Measurements from ENCODE around the gene KIR3DL3.
"Not testable (repeated sequence)": the region's sequence is repeated elsewhere in the genome, so short reads cannot be mapped to it uniquely, and the experiment has no call there.

The KIR3DL3 gene

DNA sequence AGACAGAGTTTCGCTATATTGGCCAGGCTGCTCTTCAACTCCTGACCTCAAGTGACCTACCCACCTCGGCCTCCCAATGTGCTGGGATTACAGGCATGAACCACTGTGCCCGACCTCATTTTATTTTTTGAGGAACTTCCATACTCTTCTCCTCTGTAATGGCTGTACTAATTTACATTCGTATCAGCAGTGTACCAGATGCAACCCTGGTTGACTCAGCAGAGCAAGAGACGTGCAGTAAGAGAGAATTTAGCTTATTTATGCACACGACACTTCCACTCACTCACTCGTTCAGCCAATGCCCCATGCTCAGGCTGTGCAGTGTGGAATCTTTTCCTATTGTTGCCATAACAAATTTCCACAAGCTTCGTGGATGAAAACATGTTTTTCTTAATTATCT, 6.9 kb downstream of the KIR3DL3 start:
- no peak for DNase-seq (ENCODE audit: low read depth)

DNA sequence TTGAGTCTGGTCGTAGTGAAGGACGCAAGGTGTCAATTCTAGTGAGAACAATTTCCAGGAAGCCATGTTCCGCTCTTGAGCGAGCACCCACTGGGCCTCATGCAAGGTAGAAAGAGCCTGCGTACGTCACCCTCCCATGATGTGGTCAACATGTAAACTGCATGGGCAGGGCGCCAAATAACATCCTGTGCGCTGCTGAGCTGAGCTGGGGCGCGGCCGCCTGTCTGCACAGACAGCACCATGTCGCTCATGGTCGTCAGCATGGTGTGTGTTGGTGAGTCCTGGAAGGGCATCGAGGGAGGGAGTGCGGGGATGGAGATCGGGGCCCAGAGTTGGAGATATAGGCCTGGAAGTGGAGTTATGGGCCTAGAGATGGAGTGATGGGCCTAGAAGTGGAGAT, 14.1 kb downstream of the KIR3DL3 start, which contains the start of gene KIR2DL3:
TSS of gene KIR2DL3 (plus strand) at position 208 of the 400 bp plus-strand sequence. CDS start at position 241, 33 bp downstream.
- not testable (repeated sequence) for DNase-seq (ENCODE audit: low read depth)

DNA sequence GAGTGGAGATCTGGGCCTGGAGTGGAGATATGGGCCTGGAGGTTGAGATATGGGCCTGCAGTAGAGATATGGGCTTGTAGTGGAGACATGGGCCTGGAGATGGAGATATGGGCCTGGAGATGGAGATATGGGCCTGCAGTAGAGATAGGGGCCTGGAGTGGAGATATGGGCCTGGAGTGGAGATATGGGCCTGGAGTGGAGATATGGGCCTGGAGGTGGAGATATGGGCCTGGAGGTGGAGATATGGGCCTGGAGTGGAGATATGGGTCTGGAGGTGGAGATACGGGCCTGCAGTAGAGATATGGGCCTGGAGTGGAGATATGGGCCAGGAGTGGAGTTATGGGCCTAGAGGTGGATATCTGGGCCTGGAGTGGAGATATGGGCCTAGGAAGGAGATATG, 14.5 kb downstream of the KIR3DL3 start:
- DNase-seq (ENCODE audit: low read depth) = no peak

DNA sequence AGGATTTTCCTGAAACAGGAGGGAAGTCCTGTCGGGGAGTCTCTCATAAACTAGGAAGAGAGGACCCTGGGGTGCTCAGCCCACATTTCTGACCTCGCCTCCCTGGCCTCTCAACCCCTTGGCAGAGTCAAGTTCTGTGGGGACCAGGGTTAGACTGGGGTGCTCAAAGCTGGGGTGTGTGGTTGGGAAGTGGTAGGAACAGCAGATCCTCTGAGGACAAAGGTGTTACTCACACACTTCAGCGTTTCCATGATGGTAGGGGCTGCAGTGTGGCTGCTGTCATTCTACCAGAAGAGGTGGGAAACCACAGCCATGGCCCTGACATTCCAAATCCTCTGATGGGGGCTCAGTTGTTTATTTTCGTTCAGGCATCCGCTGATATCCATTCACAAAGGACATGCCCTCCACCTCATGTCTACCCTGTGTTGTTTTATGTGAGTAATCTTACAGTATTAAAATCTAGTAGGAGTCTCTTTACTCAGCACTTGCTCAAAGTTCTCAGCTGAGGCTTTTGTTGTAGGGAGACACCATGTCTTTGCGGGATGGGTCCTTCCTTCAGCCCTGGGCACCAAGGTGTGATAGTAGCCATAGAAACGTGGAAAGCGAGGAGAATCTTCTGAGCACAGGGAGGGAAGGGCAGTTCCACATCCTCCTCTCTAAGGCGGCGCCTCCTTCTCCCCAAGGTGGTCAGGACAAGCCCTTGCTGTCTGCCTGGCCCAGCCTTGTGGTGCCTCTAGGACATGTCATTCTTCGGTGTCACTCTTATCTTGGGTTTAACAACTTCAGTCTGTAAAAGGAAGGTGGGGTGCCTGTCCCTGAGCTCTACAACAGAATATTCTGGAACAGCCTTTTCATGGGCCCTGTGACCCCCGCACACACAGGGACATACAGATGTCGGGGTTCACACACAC, 15.6 kb downstream of the KIR3DL3 start:
- no peak for DNase-seq (ENCODE audit: low read depth)

DNA sequence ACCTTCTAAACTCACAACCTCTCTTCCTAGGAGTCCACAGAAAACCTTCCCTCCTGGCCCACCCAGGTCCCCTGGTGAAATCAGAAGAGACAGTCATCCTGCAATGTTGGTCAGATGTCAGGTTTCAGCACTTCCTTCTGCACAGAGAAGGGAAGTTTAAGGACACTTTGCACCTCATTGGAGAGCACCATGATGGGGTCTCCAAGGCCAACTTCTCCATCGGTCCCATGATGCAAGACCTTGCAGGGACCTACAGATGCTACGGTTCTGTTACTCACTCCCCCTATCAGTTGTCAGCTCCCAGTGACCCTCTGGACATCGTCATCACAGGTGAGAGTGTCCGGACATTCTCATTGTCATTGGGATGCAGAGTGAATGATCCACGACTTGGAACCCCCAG, 17.7 kb downstream of the KIR3DL3 start:
- DNase-seq (ENCODE audit: low read depth) = not testable (repeated sequence)

DNA sequence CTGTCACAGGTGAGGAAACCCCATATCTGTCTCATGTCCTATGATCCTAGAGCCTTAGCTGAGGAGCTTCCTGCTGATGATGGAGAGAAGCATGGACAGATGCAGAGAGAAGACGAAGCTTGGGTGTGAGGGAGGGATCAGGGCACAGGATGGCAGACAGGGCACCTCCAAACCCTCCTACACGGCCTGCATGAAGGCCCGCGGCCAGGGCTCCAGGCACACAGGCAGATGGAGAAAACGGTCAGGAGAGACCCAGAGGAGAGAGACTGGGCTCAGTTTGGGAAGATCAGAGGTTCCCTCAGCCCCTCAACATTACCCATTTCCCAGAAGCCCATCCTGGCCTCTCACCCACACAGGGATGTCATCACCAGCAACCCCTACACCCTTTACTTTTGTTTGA, 19.8 kb downstream of the KIR3DL3 start:
- DNase-seq (ENCODE audit: low read depth) = not testable (repeated sequence)

DNA sequence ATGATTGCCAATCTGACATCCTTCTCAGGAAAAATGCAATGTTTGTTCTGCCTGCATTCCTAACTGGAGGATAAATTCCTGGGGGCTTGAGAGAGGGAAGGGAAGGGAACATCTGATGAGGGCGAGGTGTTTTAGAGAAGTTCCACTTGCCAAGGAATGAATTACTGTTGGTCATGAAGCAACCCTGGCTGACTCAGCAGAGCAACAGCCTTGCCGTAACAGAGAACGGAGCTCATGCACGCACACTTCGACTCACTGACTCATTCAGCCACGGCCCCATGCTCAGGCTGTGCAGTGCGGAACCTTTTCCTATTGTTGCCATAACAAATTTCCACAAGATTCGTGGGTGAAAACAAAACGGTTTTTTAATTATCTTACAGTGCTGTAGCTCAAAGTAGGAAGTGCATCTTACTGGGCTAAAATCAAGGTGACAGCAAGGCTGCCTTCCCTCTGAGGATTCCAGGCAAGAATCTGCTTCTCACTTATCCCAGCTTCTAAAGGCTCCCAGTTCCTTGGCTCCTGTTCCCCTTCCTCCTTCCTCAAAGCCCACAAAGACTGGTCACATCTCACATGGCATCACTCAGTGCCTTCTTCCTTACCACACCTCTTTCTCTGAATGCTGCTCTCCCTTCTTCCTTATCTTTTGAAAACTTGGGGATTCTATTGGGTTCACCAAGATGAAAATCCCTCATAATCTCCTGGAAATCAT, 23.5 kb downstream of the KIR3DL3 start:
- DNase-seq (ENCODE audit: low read depth) = not testable (repeated sequence)

DNA sequence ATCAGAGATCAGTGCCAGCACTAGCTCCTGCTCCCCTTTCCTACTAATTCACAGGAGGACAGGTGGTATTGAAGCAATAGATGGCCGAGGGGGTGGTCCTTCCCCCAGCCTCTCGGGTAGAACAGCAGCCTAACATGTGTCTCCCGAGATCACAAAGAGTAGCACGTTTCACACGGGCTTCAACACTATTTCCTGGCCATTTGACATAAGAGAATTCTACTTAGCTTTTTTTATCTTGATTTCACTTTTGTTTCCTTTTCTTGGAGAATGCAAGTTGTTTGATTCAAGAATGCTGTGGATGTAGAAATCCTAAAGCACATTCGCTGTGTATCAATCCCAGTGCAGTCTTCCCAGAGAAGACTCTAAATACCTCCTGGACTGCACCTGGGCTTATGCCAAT, 26.0 kb downstream of the KIR3DL3 start:
- not testable (repeated sequence) for DNase-seq (ENCODE audit: low read depth)

DNA sequence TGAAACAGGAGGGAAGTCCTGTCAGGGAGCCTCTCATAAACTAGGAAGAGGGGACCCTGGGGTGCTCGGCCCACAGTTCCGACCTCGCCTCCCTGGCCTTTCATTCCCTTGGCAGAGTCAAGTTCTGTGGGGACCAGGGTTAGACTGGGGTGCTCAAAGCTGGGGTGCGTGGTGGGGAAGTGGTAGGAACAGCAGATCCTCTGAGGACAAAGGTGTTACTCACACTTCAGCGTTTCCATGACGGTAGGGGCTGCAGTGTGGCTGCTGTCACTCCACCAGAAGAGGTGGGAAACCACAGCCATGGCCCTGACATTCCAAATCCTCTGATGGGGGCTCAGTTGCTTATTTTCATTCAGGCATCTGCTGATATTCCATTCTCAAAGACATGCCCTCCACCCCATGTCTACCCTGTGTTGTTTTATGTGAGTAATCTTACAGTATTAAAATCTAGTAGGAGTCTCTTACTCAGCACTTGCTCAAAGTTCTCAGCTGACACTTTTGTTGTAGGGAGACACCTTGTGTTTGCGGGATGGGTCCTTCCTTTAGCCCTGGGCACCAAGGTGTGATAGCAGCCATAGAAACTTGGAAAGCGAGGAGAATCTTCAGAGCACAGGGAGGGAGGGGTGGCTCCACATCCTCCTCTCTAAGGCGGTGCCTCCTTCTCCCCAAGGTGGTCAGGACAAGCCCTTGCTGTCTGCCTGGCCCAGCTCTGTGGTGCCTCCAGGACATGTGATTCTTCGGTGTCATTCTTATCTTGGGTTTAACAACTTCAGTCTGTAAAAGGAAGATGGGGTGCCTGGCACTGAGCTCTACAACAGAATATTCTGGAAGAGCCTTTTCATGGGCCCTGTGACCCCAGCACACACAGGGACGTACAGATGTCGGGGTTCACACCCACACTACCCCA, 32.2 kb downstream of the KIR3DL3 start:
- DNase-seq (ENCODE audit: low read depth) = not testable (repeated sequence)

DNA sequence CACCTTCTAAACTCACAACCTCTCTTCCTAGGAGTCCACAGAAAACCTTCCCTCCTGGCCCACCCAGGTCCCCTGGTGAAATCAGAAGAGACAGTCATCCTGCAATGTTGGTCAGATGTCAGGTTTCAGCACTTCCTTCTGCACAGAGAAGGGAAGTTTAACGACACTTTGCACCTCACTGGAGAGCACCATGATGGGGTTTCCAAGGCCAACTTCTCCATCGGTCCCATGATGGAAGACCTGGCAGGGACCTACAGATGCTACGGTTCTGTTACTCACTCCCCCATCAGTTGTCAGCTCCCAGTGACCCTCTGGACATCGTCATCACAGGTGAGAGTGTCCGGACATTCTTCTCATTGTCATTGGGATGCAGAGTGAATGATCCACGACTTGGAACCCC, 34.3 kb downstream of the KIR3DL3 start:
- DNase-seq (ENCODE audit: low read depth) = not testable (repeated sequence)

DNA sequence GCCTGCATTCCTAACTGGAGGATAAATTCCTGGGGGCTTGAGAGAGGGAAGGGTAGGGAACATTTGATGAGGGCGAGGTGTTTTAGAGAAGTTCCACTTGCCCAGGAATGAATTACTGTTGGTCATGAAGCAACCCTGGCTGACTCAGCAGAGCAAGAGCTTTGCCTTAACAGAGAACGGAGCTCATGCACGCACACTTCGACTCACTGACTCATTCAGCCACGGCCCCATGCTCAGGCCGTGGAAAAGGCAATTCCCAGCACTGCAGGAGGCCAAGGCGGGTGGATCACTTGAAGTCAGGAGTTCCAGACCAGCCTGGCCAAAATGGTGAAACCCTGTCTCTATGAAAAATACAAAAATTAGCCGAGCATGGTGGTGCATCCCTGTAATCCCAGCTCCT, 40.0 kb downstream of the KIR3DL3 start:
- not testable (repeated sequence) for DNase-seq (ENCODE audit: low read depth)

DNA sequence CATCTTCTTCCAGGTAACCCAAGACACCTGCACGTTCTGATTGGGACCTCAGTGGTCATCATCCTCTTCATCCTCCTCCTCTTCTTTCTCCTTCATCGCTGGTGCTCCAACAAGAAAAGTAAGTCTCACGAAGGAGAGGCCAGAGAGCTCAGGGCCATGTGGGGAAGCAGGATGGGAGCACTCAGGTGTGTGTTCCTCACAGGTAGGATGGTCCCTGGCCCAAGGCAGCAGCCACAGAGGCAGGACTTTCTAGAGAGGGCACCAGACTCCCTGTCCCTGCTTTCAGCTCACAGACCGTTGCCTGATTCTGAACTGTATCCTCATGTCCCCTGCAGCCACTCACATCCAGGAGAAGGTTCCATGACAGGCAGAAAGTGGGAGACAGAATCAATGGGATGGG, 42.2 kb downstream of the KIR3DL3 start:
- not testable (repeated sequence) for DNase-seq (ENCODE audit: low read depth)

DNA sequence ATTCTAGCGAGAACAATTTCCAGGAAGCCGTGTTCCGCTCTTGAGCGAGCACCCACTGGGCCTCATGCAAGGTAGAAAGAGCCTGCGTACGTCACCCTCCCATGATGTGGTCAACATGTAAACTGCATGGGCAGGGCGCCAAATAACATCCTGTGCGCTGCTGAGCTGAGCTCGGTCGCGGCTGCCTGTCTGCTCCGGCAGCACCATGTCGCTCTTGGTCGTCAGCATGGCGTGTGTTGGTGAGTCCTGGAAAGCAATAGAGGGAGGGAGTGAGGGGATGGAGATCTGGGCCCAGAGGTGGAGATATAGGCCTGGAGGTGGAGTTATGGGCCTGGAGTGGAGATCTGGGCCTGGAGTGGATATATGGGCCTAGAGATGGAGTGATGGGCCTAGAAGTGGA, 45.4 kb downstream of the KIR3DL3 start, which contains the start of gene KIR2DL1:
TSS of gene KIR2DL1 (plus strand) at position 148 of the 400 bp plus-strand sequence. CDS start at position 206, 58 bp downstream.
- not testable (repeated sequence) for DNase-seq (ENCODE audit: low read depth)

DNA sequence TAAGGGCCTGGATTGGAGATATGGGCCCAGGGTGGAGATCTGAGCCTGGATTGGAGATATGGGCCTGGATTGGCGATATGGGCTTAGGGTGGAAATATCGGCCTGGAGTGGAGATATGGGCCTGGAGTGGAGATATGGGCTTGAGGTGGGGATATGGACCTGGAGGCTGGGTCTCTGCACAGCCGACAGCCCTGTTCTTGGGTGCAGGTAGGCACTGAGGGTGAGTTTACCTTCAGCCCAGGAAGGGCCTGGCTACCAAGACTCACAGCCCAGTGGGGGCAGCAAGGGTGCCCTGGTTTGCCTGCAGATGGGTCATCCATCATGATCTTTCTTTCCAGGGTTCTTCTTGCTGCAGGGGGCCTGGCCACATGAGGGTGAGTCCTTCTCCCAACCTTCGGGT, 46.3 kb downstream of the KIR3DL3 start:
- not testable (repeated sequence) for DNase-seq (ENCODE audit: low read depth)

DNA sequence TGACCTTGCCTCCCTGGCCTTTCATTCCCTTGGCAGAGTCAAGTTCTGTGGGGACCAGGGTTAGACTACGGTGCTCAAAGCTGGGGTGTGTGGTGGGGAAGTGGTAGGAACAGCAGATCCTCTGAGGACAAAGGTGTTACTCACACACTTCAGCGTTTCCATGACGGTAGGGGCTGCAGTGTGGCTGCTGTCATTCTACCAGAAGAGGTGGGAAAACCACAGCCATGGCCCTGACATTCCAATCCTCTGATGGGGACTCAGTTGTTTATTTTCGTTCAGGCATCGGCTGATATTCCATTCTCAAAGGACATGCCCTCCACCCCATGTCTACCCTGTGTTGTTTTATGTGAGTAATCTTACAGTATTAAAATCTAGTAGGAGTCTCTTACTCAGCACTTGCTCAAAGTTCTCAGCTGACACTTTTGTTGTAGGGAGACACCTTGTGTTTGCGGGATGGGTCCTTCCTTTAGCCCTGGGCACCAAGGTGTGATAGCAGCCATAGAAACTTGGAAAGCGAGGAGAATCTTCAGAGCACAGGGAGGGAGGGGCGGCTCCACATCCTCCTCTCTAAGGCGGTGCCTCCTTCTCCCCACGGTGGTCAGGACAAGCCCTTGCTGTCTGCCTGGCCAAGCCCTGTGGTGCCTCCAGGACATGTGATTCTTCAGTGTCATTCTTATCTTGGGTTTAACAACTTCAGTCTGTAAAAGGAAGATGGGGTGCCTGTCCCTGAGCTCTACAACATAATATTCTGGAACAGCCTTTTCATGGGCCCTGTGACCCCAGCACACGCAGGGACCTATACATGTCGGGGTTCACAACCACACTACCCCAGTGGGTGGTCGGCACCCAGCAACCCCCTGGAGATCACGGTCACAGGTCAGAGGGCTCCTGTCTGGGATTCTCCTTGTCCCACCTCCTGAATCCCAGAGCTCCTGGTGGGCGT, 47.0 kb downstream of the KIR3DL3 start:
- not testable (repeated sequence) for DNase-seq (ENCODE audit: low read depth)

DNA sequence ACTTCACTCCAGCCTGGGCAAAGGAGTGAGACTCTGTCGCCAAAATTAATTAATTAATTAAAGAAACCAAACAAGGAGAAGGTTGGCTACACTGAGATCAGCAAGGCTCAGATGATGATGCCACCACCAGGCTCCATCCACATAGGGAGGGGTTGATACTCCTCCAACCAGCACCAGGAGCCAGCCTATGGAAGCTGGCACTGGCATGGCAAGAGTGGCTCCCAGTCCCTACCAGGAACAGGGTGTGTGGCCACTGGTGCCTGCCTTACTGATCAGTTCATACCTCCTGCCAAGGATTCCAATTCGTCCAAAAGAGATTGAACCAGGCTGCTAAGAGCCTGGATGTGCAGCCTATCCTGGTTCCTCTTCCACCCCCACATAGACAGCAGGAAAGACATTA, 48.4 kb downstream of the KIR3DL3 start:
- DNase-seq (ENCODE audit: low read depth) = not testable (repeated sequence)

DNA sequence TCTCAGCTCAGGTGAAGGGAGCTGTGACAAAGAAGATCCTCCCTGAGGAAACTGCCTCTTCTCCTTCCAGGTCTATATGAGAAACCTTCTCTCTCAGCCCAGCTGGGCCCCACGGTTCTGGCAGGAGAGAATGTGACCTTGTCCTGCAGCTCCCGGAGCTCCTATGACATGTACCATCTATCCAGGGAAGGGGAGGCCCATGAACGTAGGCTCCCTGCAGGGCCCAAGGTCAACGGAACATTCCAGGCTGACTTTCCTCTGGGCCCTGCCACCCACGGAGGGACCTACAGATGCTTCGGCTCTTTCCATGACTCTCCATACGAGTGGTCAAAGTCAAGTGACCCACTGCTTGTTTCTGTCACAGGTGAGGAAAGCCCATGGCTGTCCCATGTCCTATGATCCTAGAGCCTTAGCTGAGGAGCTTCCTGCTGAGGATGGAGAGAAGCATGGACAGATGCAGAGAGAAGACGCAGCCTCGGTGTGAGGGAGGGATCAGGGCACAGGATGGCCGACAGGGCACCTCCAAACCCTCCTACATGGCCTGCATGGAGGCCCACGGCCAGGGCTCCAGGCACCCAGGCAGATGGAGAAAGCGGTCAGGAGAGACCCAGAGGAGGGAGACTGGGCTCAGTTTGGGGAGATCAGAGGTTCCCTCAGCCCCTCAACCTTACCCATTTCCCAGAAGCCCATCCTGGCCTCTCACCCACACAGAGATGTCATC, 51.0 kb downstream of the KIR3DL3 start:
- DNase-seq (ENCODE audit: low read depth) = not testable (repeated sequence)

DNA sequence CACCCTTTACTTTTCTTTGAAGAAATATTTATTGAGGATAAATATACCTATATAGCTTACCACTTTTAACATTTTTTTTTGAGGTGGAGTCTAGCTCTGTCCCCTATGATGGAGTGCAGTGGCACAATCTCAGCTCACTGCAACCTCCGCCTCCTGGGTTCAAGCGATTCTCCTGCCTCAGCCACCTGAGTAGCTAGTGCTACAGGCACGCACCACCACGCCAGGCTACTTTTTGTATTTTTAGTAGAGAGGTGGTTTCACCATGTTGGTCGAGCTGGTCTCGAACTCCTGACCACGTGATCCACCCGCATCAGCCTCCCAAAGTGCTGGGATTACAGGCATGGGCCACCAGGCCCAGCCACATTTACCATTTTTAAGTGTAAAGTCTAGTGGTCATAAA, 51.6 kb downstream of the KIR3DL3 start:
- DNase-seq (ENCODE audit: low read depth) = not testable (repeated sequence)

DNA sequence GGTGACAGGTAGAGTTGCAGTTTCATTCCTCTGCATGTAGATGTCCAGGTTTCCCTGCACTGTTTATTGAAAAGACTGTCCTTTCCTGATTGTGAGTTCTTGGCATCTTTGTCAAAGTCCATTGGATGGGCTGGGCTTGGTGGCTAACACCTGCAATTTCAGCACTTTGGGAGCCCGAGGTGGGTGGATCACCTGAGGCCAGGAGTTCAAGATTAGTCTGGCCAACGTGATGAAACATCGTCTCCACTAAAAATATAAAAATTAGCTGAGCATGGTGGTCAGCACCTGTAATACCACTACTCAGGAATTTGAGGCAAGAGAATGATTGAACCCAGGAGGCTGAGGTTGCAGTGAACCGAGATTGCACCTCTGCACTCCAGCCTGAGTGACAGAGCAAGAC, 53.6 kb downstream of the KIR3DL3 start:
- DNase-seq (ENCODE audit: low read depth) = not testable (repeated sequence)

DNA sequence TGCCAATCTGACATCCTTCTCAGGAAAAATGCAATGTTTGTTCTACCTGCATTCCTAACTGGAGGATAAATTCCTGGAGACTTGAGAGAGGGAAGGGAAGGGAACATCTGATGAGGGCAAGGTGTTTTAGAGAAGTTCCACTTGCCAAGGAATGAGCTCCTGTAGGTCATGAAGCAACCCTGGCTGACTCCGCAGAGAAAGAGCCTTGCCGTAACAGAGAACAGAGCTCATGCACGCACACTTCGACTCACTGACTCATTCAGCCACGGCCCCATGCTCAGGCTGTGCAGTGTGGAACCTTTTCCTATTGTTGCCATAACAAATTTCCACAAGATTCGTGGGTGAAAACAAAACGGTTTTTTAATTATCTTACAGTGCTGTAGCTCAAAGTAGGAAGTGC, 54.7 kb downstream of the KIR3DL3 start:
- DNase-seq (ENCODE audit: low read depth) = not testable (repeated sequence)

All from iris pigment epithelial cell (primary cell).